H9 (cell line): ENCODE measurements around the gene TK1. TPM values are rescaled to one million over a fixed set of nuclear protein-coding genes. Genes with fewer than 3 reads are reported as not detected.

ENCODE experiments used
- DNase-seq: peaks from one replicate; pipeline ENCODE4 v3.0.0-alpha.2; 2017
- H2AFZ ChIP-seq: one replicate; pipeline ENCODE4 v1.6.1; 2013; ENCODE audit warnings: mild to moderate bottlenecking, low read length, control low read depth, moderate library complexity
- H2AK5ac ChIP-seq: 2 replicates; pipeline ENCODE4 v1.6.1; 2013; ENCODE audit warnings: low read length, control low read depth, mixed read lengths; ENCODE audit not compliant: insufficient read length
- H2BK120ac ChIP-seq: one replicate; pipeline ENCODE4 v1.6.1; 2013; ENCODE audit warnings: low read depth, mild to moderate bottlenecking, low read length, control low read depth, inconsistent platforms; ENCODE audit not compliant: poor library complexity, severe bottlenecking
- H2BK12ac ChIP-seq: 2 replicates; pipeline ENCODE4 v1.6.1; 2013; ENCODE audit warnings: low read length, control low read depth, mixed read lengths, low read depth; ENCODE audit not compliant: insufficient read length
- H2BK15ac ChIP-seq: 2 replicates; pipeline ENCODE4 v1.6.1; 2013; ENCODE audit warnings: low read depth, low read length, control low read depth
- H2BK20ac ChIP-seq: one replicate; pipeline ENCODE4 v1.6.1; 2013; ENCODE audit warnings: low read depth, mild to moderate bottlenecking, low read length, control low read depth, inconsistent platforms; ENCODE audit not compliant: poor library complexity, severe bottlenecking
- H2BK5ac ChIP-seq: 2 replicates; pipeline ENCODE4 v1.6.1; 2013; ENCODE audit warnings: low read length, control low read depth, mixed read lengths; ENCODE audit not compliant: insufficient read length
- H3K14ac ChIP-seq: 2 replicates; pipeline ENCODE4 v1.6.1; 2013; ENCODE audit warnings: low read length, control low read depth; ENCODE audit not compliant: insufficient read depth
- H3K18ac ChIP-seq: 2 replicates; pipeline ENCODE4 v1.6.1; 2013; ENCODE audit warnings: low read depth, mild to moderate bottlenecking, mixed read lengths, low read length, control low read depth; ENCODE audit not compliant: insufficient read length
- H3K23ac ChIP-seq: 2 replicates; pipeline ENCODE4 v1.6.1; 2013; ENCODE audit warnings: low read length, control low read depth, mixed read lengths, low read depth; ENCODE audit not compliant: insufficient read length
- H3K23me2 ChIP-seq: 2 replicates; pipeline ENCODE4 v1.6.1; 2013; ENCODE audit warnings: low read depth, mild to moderate bottlenecking, mixed read lengths, low read length, control low read depth; ENCODE audit not compliant: insufficient read length, poor library complexity, severe bottlenecking
- H3K27ac ChIP-seq: 2 replicates; pipeline ENCODE4 v1.5.1; 2013; ENCODE audit warnings: low read length, control low read depth, mixed read lengths, low read depth; ENCODE audit not compliant: insufficient read length
- H3K27me3 ChIP-seq: 2 replicates; pipeline ENCODE4 v1.6.1; 2013; ENCODE audit warnings: low read length, control low read depth, inconsistent platforms; ENCODE audit not compliant: insufficient read depth
- H3K4ac ChIP-seq: 2 replicates; pipeline ENCODE4 v1.6.1; 2013; ENCODE audit warnings: low read depth, mild to moderate bottlenecking, control low read depth, inconsistent platforms, low read length, moderate library complexity
- H3K4me1 ChIP-seq: 2 replicates; pipeline ENCODE4 v1.6.1; 2013; ENCODE audit warnings: low read length, control low read depth, inconsistent platforms; ENCODE audit not compliant: insufficient read depth
- H3K4me2 ChIP-seq: 2 replicates; pipeline ENCODE4 v1.6.1; 2013; ENCODE audit warnings: low read length, control low read depth, mixed read lengths; ENCODE audit not compliant: insufficient read length, insufficient read depth
- H3K56ac ChIP-seq: 2 replicates; pipeline ENCODE4 v1.6.1; 2013; ENCODE audit warnings: low read depth, mild to moderate bottlenecking, mixed read lengths, low read length, control low read depth; ENCODE audit not compliant: insufficient read length
- H3K79me1 ChIP-seq: 2 replicates; pipeline ENCODE4 v1.6.1; 2013; ENCODE audit warnings: low read depth, mild to moderate bottlenecking, moderate library complexity, low read length, control low read depth, inconsistent platforms; ENCODE audit not compliant: insufficient read depth, poor library complexity, severe bottlenecking
- H3K79me2 ChIP-seq: 2 replicates; pipeline ENCODE4 v1.6.1; 2013; ENCODE audit warnings: low read length, control low read depth, inconsistent platforms; ENCODE audit not compliant: insufficient read depth
- H3K9ac ChIP-seq: 2 replicates; pipeline ENCODE4 v1.6.1; 2013; ENCODE audit warnings: low read length, control low read depth, mixed read lengths; ENCODE audit not compliant: insufficient read length; ENCODE audit errors: extremely low read depth
- H3K9me3 ChIP-seq: one replicate; pipeline ENCODE4 v1.6.1; 2013; ENCODE audit warnings: low read depth, low read length, inconsistent platforms; ENCODE audit not compliant: control insufficient read depth
- H3T11ph ChIP-seq: one replicate; pipeline ENCODE4 v1.6.1; 2013; ENCODE audit warnings: mild to moderate bottlenecking, low read length, control low read depth, inconsistent platforms
- H4K20me1 ChIP-seq: one replicate; pipeline ENCODE4 v1.6.1; 2013; ENCODE audit not compliant: control insufficient read depth, insufficient read length, insufficient read depth
- H4K5ac ChIP-seq: 2 replicates; pipeline ENCODE4 v1.6.1; 2013; ENCODE audit warnings: low read depth, mild to moderate bottlenecking, mixed read lengths, low read length, control low read depth; ENCODE audit not compliant: insufficient read length
- H4K8ac ChIP-seq: replicated peaks from 2 replicates; pipeline ENCODE4 v1.6.1; 2013; ENCODE audit warnings: low read length, control low read depth, mixed read lengths, low read depth; ENCODE audit not compliant: insufficient read length
- H4K91ac ChIP-seq: 2 replicates; pipeline ENCODE4 v1.6.1; 2013; ENCODE audit warnings: low read depth, mild to moderate bottlenecking, moderate library complexity, mixed read lengths, low read length, control low read depth; ENCODE audit not compliant: insufficient read length
- H3K27ac Mint-ChIP-seq, 3 experiments: 2 replicates in 2 of 3; 3 replicates in 1 of 3; pipeline ENCODE4 v1.8.0; 2020 to 2021; ENCODE audit warnings: mixed read lengths in 3 of 3, mild to moderate bottlenecking in 1 of 3, moderate library complexity in 1 of 3
- H3K27me3 Mint-ChIP-seq: 2 replicates; pipeline ENCODE4 v1.8.0; 2021; ENCODE audit warnings: low read depth, mild to moderate bottlenecking, moderate library complexity, mixed read lengths
- H3K36me3 Mint-ChIP-seq, 3 experiments: 2 replicates in 2 of 3; 3 replicates in 1 of 3; pipeline ENCODE4 v1.8.0; 2020 to 2021; ENCODE audit warnings: low read depth in 3 of 3, mixed read lengths in 3 of 3; ENCODE audit not compliant: insufficient read depth in 1 of 3
- H3K4me1 Mint-ChIP-seq, 2 experiments: 2 replicates each; pipeline ENCODE4 v1.8.0; 2020; ENCODE audit warnings: mixed read lengths in 2 of 2
- H3K4me3 Mint-ChIP-seq, 2 experiments: 2 replicates in 1 of 2; 3 replicates in 1 of 2; pipeline ENCODE4 v1.8.0; 2020 to 2021; ENCODE audit warnings: mild to moderate bottlenecking in 2 of 2, mixed read lengths in 2 of 2, moderate library complexity in 1 of 2
- H3K9me3 Mint-ChIP-seq, 2 experiments: 2 replicates in 1 of 2; 3 replicates in 1 of 2; pipeline ENCODE4 v1.8.0; 2020; ENCODE audit warnings: mild to moderate bottlenecking in 2 of 2, mixed read lengths in 2 of 2, moderate library complexity in 1 of 2
- WGBS: extraction: QIAGEN DNeasy Blood & Tissue Kit; methylation state at CpG from one replicate; pipeline ENCODE4 v1.1.7; 2013; ENCODE audit warnings: missing lambda C conversion rate, low lambda C conversion rate, mixed read lengths; ENCODE audit not compliant: insufficient read length; ENCODE audit errors: extremely low coverage; 5-methylcytosine and 5-hydroxymethylcytosine counted together
- total RNA-seq: library from RNA; stranded (reverse); gene quantifications from 2 replicates; pipeline ENCODE4 v1.2.1, GENCODE V29; 2021
- TF ChIP-seq, protein P1 (sequence below): fragments of 200-600 bp; sonication (generic); conservative IDR thresholded peaks from 3 replicates; pipeline ENCODE4 v1.8.0; 2021; ENCODE audit warnings: antibody characterized with exemption, mild to moderate bottlenecking

TK1 gene
- total RNA-seq, 1 experiment from 2014 or later, result 95.8 TPM

DNA sequence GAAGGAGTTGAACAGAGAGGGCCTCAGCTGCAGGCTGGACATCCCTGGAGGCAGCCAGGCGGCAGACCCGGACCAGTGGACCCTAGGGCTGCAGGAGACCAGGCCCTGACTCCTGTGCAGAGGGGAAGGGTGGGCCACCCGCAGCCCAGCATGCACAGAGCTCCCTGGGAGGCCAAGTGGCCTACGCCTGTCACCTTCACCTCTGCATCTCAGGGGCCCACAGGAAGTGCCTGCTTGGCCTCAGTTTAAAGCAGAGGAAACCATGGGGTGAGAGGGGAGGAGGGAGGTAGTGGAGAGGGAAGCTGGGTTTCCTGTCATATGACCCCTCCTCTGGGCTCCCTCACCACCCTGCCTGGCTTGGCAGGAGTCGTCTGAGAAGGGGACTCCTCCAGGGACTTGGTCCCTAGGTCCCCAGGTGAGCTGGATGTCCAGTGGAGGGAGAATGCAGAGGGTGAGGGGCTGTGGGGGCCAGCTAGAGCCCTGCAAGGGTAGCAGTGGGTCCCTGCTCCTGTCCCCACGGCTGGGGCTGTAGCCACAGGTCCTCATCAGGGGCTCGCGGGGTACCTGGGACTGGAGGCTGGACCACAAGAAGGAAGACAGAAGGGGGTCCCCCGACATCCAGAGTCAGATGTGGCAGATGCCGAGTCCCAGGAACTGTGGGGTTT is 56.3 kb downstream of the TK1 start, which contains the start of gene TMC8:
TSS of gene TMC8 (plus strand) at position 335 of the 665 bp plus-strand sequence. CDS start 818 bp downstream, outside the sequence.
- H3K9me3 Mint-ChIP-seq, result no peaks in the 10 kb centered on the region; a peak in 2 of 5 replicates
- Histone ChIP-seq H3K79me2 (no peaks in the 10 kb centered on the region; the same call in 1 of the 2 replicates), H4K5ac (no peak within 1 kb of the TSS), H3K4me1 (peaks cover 14% of the 10 kb centered on the region; the same call in 1 of the 2 replicates), H3K56ac (no peak within 1 kb of the TSS), H3K18ac (no peak within 1 kb of the TSS), H2BK5ac (no peak within 1 kb of the TSS), H3K23ac (no peak within 1 kb of the TSS), H2BK120ac (no peak within 1 kb of the TSS), H3K4me2 (peak within 1 kb of the TSS; percentile 36), H3K23me2 (peaks cover 19% of the 10 kb centered on the region), H2BK15ac (no peak within 1 kb of the TSS), H3T11ph (no peak within 1 kb of the TSS), H3K9me3 (no peaks in the 10 kb centered on the region), H4K20me1 (no peaks in the 10 kb centered on the region), H3K9ac (no peak within 1 kb of the TSS), H2BK12ac (no peak within 1 kb of the TSS), H2BK20ac (no peak within 1 kb of the TSS), H2AK5ac (no peak within 1 kb of the TSS), H3K79me1 (no peaks in the 10 kb centered on the region), H2AFZ (no peak within 1 kb of the TSS), H4K91ac (no peak within 1 kb of the TSS), H3K4ac (no peak within 1 kb of the TSS), H4K8ac (no peak within 1 kb of the TSS), H3K27ac (no peak within 1 kb of the TSS), H3K27me3 (no peaks in the 10 kb centered on the region; the same call in 1 of the 2 replicates), H3K14ac (no peak within 1 kb of the TSS; the same call in 1 of the 2 replicates)
- TF ChIP-seq, protein P1, sequence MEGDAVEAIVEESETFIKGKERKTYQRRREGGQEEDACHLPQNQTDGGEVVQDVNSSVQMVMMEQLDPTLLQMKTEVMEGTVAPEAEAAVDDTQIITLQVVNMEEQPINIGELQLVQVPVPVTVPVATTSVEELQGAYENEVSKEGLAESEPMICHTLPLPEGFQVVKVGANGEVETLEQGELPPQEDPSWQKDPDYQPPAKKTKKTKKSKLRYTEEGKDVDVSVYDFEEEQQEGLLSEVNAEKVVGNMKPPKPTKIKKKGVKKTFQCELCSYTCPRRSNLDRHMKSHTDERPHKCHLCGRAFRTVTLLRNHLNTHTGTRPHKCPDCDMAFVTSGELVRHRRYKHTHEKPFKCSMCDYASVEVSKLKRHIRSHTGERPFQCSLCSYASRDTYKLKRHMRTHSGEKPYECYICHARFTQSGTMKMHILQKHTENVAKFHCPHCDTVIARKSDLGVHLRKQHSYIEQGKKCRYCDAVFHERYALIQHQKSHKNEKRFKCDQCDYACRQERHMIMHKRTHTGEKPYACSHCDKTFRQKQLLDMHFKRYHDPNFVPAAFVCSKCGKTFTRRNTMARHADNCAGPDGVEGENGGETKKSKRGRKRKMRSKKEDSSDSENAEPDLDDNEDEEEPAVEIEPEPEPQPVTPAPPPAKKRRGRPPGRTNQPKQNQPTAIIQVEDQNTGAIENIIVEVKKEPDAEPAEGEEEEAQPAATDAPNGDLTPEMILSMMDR, result no peak
- H3K36me3 Mint-ChIP-seq, result no peaks in the 10 kb centered on the region; a peak in 1 of 7 replicates
- peak within 1 kb of the TSS; percentile 26 to 41; a peak in 3 of 5 replicates for H3K4me3 Mint-ChIP-seq
- peak; percentile 67 for DNase-seq
- peak within 1 kb of the TSS in 1 of 3 experiments; percentile 75; a peak in 1 of 7 replicates for H3K27ac Mint-ChIP-seq
- no CpG with 5 or more reads among the region's 10 CpGs for WGBS
- peaks cover 28 to 29% of the 10 kb centered on the region in 2 experiments for H3K4me1 Mint-ChIP-seq
- peaks cover 21% of the 10 kb centered on the region for H3K27me3 Mint-ChIP-seq
